HCT116 (cell line): ENCODE results near the gene SCP2. TPM values are rescaled to one million over a fixed set of nuclear protein-coding genes. Genes with fewer than 3 reads are reported as not detected.

Source experiments
- ATAC-seq: fragments of 200-7000 bp; cut with Tn5 transposase; 2 replicates; pipeline ENCODE4 v1.9.1; 2020; ENCODE audit warnings: mild to moderate bottlenecking, moderate library complexity
- BruUV-seq: library from RNA; stranded (reverse); fragments of 400-500 nt; replicated peaks from 2 replicates; lab custom pipeline; 2021; lab: Mats Ljungman, UMichigan
- CTCF ChIA-PET: fragments of 300-600 bp; sonication (Branson Sonifier 250); formaldehyde crosslinking; loops from one replicate; lab custom pipeline; 2021; ENCODE audit warnings: antibody characterized with exemption; lab: Charles Lee
- POLR2A ChIA-PET: fragments of 300-600, 350-600 bp; sonication (Branson Sonifier 250); formaldehyde crosslinking; loops from one replicate; lab custom pipeline; 2021; ENCODE audit warnings: antibody characterized with exemption; lab: Charles Lee
- RAD21 ChIA-PET, 2 experiments: fragments of 300-600 bp; sonication (Branson Sonifier 250); formaldehyde crosslinking; loops; one replicate each; lab custom pipeline; 2023; ENCODE audit warnings: low total read pairs in 2 of 2; ENCODE audit not compliant: uncharacterized antibody in 2 of 2, unreplicated experiment in 2 of 2, low non-redundant PET in 1 of 2; lab: Charles Lee
- DNase-seq: peaks from one replicate; pipeline ENCODE4 v3.0.0-alpha.2; 2010; ENCODE audit warnings: low read depth, low spot score
- H2AFZ ChIP-seq: fragments of 200-600 bp; shearing (Covaris generic), sonication (generic); 2 replicates; pipeline ENCODE4 v1.6.1; 2017; ENCODE audit warnings: low read depth, mixed run types, mixed read lengths, antibody characterized with exemption, low read length; ENCODE audit not compliant: poor library complexity, severe bottlenecking
- H3K27ac ChIP-seq: 2 replicates; pipeline ENCODE4 v1.5.1; 2012; ENCODE audit warnings: low read depth, low read length
- H3K27me3 ChIP-seq: fragments of 200-600 bp; sonication (generic); 2 replicates; pipeline ENCODE4 v1.6.1; 2016; ENCODE audit warnings: mixed run types, low read length, mixed read lengths; ENCODE audit not compliant: insufficient read depth
- H3K36me3 ChIP-seq, 2 experiments: fragments of 200-500 bp in 1 of 2; fragments of 200-600 bp in 1 of 2; sonication (Bioruptor generic) in 1 of 2; sonication (generic) in 1 of 2; 2 replicates each; pipeline versions ENCODE4 v1.5.1 to v1.6.1; 2014 to 2016; ENCODE audit warnings: low read length in 2 of 2, inconsistent platforms in 1 of 2, mixed read lengths in 1 of 2, mixed run types in 1 of 2; ENCODE audit not compliant: insufficient read depth in 2 of 2, control insufficient read depth in 1 of 2
- H3K4me1 ChIP-seq, 2 experiments: fragments of 200-600 bp in 1 of 2; sonication (generic) in 1 of 2; 2 replicates each; pipeline versions ENCODE4 v1.5.1 to v1.6.1; 2012 to 2017; ENCODE audit warnings: low read length in 2 of 2, inconsistent platforms in 1 of 2, mild to moderate bottlenecking in 1 of 2, mixed read lengths in 1 of 2, mixed run types in 1 of 2, moderate library complexity in 1 of 2; ENCODE audit not compliant: insufficient read depth in 2 of 2, control insufficient read depth in 1 of 2
- H3K4me2 ChIP-seq: fragments of 200-600 bp; sonication (generic); 2 replicates; pipeline ENCODE4 v1.6.1; 2017; ENCODE audit warnings: mixed run types, low read length, mixed read lengths
- H3K4me3 ChIP-seq, 2 experiments: fragments of 200-600 bp in 1 of 2; sonication (generic) in 1 of 2; replicated peaks in 1 of 2; 2 replicates each; pipeline ENCODE4 v1.5.1; 2011 to 2016; ENCODE audit warnings: low read length in 2 of 2, control low read depth in 1 of 2, low read depth in 1 of 2, mild to moderate bottlenecking in 1 of 2, mixed read lengths in 1 of 2, mixed run types in 1 of 2
- H3K79me2 ChIP-seq: fragments of 200-600 bp; sonication (generic); 2 replicates; pipeline ENCODE4 v1.6.1; 2017; ENCODE audit warnings: mild to moderate bottlenecking, mixed run types, low read length, moderate library complexity, mixed read lengths; ENCODE audit not compliant: insufficient read depth
- H3K9ac ChIP-seq: fragments of 200-600 bp; sonication (generic); 2 replicates; pipeline ENCODE4 v1.6.1; 2016; ENCODE audit warnings: low read length, mixed read lengths
- H3K9me2 ChIP-seq: fragments of 200-600 bp; sonication (generic), shearing (Covaris generic); 2 replicates; pipeline ENCODE4 v1.6.1; 2017; ENCODE audit warnings: mixed run types, mild to moderate bottlenecking, moderate library complexity; ENCODE audit not compliant: insufficient read depth
- H3K9me3 ChIP-seq, 2 experiments: fragments of 200-500 bp in 1 of 2; fragments of 200-600 bp in 1 of 2; sonication (Bioruptor generic) in 1 of 2; sonication (generic) in 1 of 2; 2 replicates each; pipeline ENCODE4 v1.6.1; 2014 to 2017; ENCODE audit warnings: low read length in 2 of 2, mixed read lengths in 2 of 2, inconsistent platforms in 1 of 2, low read depth in 1 of 2, mild to moderate bottlenecking in 1 of 2, mixed run types in 1 of 2, moderate library complexity in 1 of 2; ENCODE audit not compliant: control insufficient read depth in 1 of 2, insufficient read depth in 1 of 2
- H4K20me1 ChIP-seq: fragments of 200-600 bp; sonication (generic), shearing (Covaris generic); 2 replicates; pipeline ENCODE4 v1.6.1; 2017; ENCODE audit warnings: mixed run types, mild to moderate bottlenecking, moderate library complexity; ENCODE audit not compliant: insufficient read depth
- CBX3 ChIP-seq: IDR thresholded peaks from 2 replicates; pipeline ENCODE4 v1.6.1; 2012; ENCODE audit warnings: low read depth
- EGR1 ChIP-seq: IDR thresholded peaks from 2 replicates; pipeline ENCODE4 v1.6.1; 2012; ENCODE audit warnings: low read depth
- ELF1 ChIP-seq: IDR thresholded peaks from 2 replicates; pipeline ENCODE4 v1.6.1; 2012; ENCODE audit warnings: low read depth, borderline replicate concordance
- JUND ChIP-seq: IDR thresholded peaks from 2 replicates; pipeline ENCODE4 v1.6.1; 2012
- MAX ChIP-seq: IDR thresholded peaks from 2 replicates; pipeline ENCODE4 v1.6.1; 2012
- POLR2AphosphoS5 ChIP-seq: IDR thresholded peaks from 2 replicates; pipeline ENCODE4 v1.6.1; 2011; ENCODE audit warnings: mild to moderate bottlenecking, low read depth, low read length, moderate library complexity
- REST ChIP-seq: IDR thresholded peaks from 2 replicates; pipeline ENCODE4 v1.6.1; 2012; ENCODE audit warnings: low read depth
- SIN3A ChIP-seq: IDR thresholded peaks from 2 replicates; pipeline ENCODE4 v1.6.1; 2012; ENCODE audit warnings: low read depth
- SRF ChIP-seq: IDR thresholded peaks from 2 replicates; pipeline ENCODE4 v1.6.1; 2012; ENCODE audit warnings: low read depth
- intact Hi-C: fragments of 100-400 bp; cut with micrococcal nuclease; formaldehyde crosslinking; loops from 2 replicates; pipeline ENCODE4 v1.10.0; 2022
- total RNA-seq: library from RNA; stranded (reverse); gene quantifications from one replicate; pipeline ENCODE4 v1.2.1, GENCODE V29; 2021; ENCODE audit not compliant: unreplicated experiment

SCP2 gene
- total RNA-seq, 1 experiment from 2014 or later, result 62.0 TPM

- DNase-seq (no peak), ATAC-seq (no peak)
- H3K79me2 ChIP-seq, result no peaks in the 10 kb centered on the region
- no peak overlapping the region for H3K9ac ChIP-seq
- no peaks in the 10 kb centered on the region for H3K9me2 ChIP-seq
- ChIA-PET POLR2A (no interaction called here), RAD21 (no interaction called here), CTCF (no interaction called here)
- H3K4me1 ChIP-seq, result no peaks in the 10 kb centered on the region
- intact Hi-C loops, result no loop called here
- no peak overlapping the region for H3K4me3 ChIP-seq
- H3K36me3 ChIP-seq, result no peaks in the 10 kb centered on the region
- no TSS peak for BruUV-seq
- H3K9me3 ChIP-seq, result no peaks in the 10 kb centered on the region
- no peaks in the 10 kb centered on the region for H4K20me1 ChIP-seq
- no peak overlapping the region for H2AFZ ChIP-seq
- H3K27ac ChIP-seq, result no peak overlapping the region
- H3K4me2 ChIP-seq, result no peak overlapping the region
- TF ChIP-seq MAX, result no peak
- no peak for TF ChIP-seq ELF1
- TF ChIP-seq REST, result no peak
- no peak for TF ChIP-seq POLR2AphosphoS5
- no peak for TF ChIP-seq CBX3
- no peak for TF ChIP-seq SRF
- no peak for TF ChIP-seq JUND
- TF ChIP-seq SIN3A, result no peak
- no peak for TF ChIP-seq EGR1
- H3K27me3 ChIP-seq, result no peaks in the 10 kb centered on the region
These were observed 136.9 kb downstream of the SCP2 start for GRCh38 chr1:53063744-53064515.
